ENCODE results near the gene NPIPB2. TPM values are rescaled to one million over a fixed set of nuclear protein-coding genes. Genes with fewer than 3 reads are reported as not detected.
"Not testable (repeated sequence)": the region's sequence is repeated elsewhere in the genome, so short reads cannot be mapped to it uniquely, and the experiment has no call there.

The NPIPB2 gene
- total RNA-seq: 3.3 and 4.6 TPM in 2 replicates
- 1.2 and 4.2 TPM in 2 replicates for polyA plus RNA-seq
- polyA plus RNA-seq (2012): 2.1 and 2.5 TPM in 2 replicates
- polyA minus RNA-seq (ENCODE audit: low replicate concordance): not detected in 2 replicates

GRCh38 chr16:11941945-11942344 is at the start of gene NPIPB2:
Gene NPIPB2 (minus strand): TSS chr16:11942045. CDS start chr16:11942045, 0 bp downstream.
- H3K36me3 ChIP-seq (ENCODE audit: control insufficient read depth, insufficient read depth, low read length); H3K4me2 ChIP-seq (ENCODE audit: extremely low read depth, insufficient read depth, low read length); H3K4me3 ChIP-seq (replicated peaks in 1 of 4; ENCODE audit: control extremely low read depth in 1 of 4, insufficient read depth in 1 of 4, low read depth in 3 of 4, low read length in 4 of 4); H3K9ac ChIP-seq (ENCODE audit: insufficient read depth, low read length); H4K20me1 ChIP-seq (ENCODE audit: control insufficient read depth, extremely low read depth, insufficient read depth, low read length); H3K4me1 ChIP-seq (ENCODE audit: control insufficient read depth, extremely low read depth, insufficient read depth, low read length); DNase-seq (ENCODE audit: low read depth in 2 of 2); H3K79me2 ChIP-seq (ENCODE audit: control insufficient read depth, insufficient read depth, low read length); H2AFZ ChIP-seq (ENCODE audit: low read length); H3K27ac ChIP-seq (ENCODE audit: insufficient read depth, low read length); H3K9me3 ChIP-seq (ENCODE audit: control insufficient read depth, insufficient read depth, low read depth, low read length); H3K27me3 ChIP-seq (ENCODE audit: control insufficient read depth, insufficient read depth, low read length): not testable (repeated sequence)

- TF ChIP-seq EZH2 (IDR thresholded peaks at IDR 0.05; ENCODE audit: low read length, missing control alignments): no peak
- TF ChIP-seq CTCF (conservative IDR thresholded peaks at IDR 0.05 in 1 of 2, IDR thresholded peaks at IDR 0.05 in 1 of 2; ENCODE audit: low read depth in 1 of 2, low read length in 2 of 2): no peak
- Histone ChIP-seq H3K4me3 (replicated peaks in 1 of 4; ENCODE audit: control extremely low read depth in 1 of 4, insufficient read depth in 1 of 4, low read depth in 3 of 4, low read length in 4 of 4) (no peak overlapping the region), H2AFZ (ENCODE audit: low read length) (no peak overlapping the region), H3K36me3 (ENCODE audit: control insufficient read depth, insufficient read depth, low read length) (no peaks in the 10 kb centered on the region), H3K4me1 (ENCODE audit: control insufficient read depth, extremely low read depth, insufficient read depth, low read length) (no peaks in the 10 kb centered on the region), H3K79me2 (ENCODE audit: control insufficient read depth, insufficient read depth, low read length) (peaks cover 1% of the 10 kb centered on the region), H3K9ac (ENCODE audit: insufficient read depth, low read length) (no peak overlapping the region), H3K27ac (ENCODE audit: insufficient read depth, low read length) (no peak overlapping the region), H3K9me3 (ENCODE audit: control insufficient read depth, insufficient read depth, low read depth, low read length) (no peaks in the 10 kb centered on the region), H3K4me2 (ENCODE audit: extremely low read depth, insufficient read depth, low read length) (no peak overlapping the region), H3K27me3 (ENCODE audit: control insufficient read depth, insufficient read depth, low read length) (no peaks in the 10 kb centered on the region), H4K20me1 (ENCODE audit: control insufficient read depth, extremely low read depth, insufficient read depth, low read length) (no peaks in the 10 kb centered on the region)
- DNase-seq (ENCODE audit: low read depth in 2 of 2): no peak
Measured at GRCh38 chr16:11990702-11991390, 49.0 kb upstream of the NPIPB2 start.

GRCh38 chr16:11988258-11988978 is 46.6 kb upstream of the NPIPB2 start:
- Histone ChIP-seq H2AFZ (ENCODE audit: low read length) (no peak overlapping the region), H3K27ac (ENCODE audit: insufficient read depth, low read length) (no peak overlapping the region), H3K9me3 (ENCODE audit: control insufficient read depth, insufficient read depth, low read depth, low read length) (no peaks in the 10 kb centered on the region), H3K4me1 (ENCODE audit: control insufficient read depth, extremely low read depth, insufficient read depth, low read length) (no peaks in the 10 kb centered on the region), H3K4me3 (replicated peaks in 1 of 4; ENCODE audit: control extremely low read depth in 1 of 4, insufficient read depth in 1 of 4, low read depth in 3 of 4, low read length in 4 of 4) (no peak overlapping the region), H4K20me1 (ENCODE audit: control insufficient read depth, extremely low read depth, insufficient read depth, low read length) (no peaks in the 10 kb centered on the region), H3K4me2 (ENCODE audit: extremely low read depth, insufficient read depth, low read length) (no peak overlapping the region), H3K36me3 (ENCODE audit: control insufficient read depth, insufficient read depth, low read length) (no peaks in the 10 kb centered on the region), H3K79me2 (ENCODE audit: control insufficient read depth, insufficient read depth, low read length) (peaks cover 1% of the 10 kb centered on the region), H3K9ac (ENCODE audit: insufficient read depth, low read length) (no peak overlapping the region), H3K27me3 (ENCODE audit: control insufficient read depth, insufficient read depth, low read length) (no peaks in the 10 kb centered on the region)
- no peak for TF ChIP-seq EZH2 (IDR thresholded peaks at IDR 0.05; ENCODE audit: low read length, missing control alignments)
- TF ChIP-seq CTCF (conservative IDR thresholded peaks at IDR 0.05 in 1 of 2, IDR thresholded peaks at IDR 0.05 in 1 of 2; ENCODE audit: low read depth in 1 of 2, low read length in 2 of 2): no peak
- DNase-seq (ENCODE audit: low read depth in 2 of 2): no peak

Measured in fibroblast of lung (primary cell).